ENCODE data around the gene NTNG1. TPM values are rescaled to one million over a fixed set of nuclear protein-coding genes. Genes with fewer than 3 reads are reported as not detected.

Gene NTNG1
- total and polyA plus RNA-seq, 8 donors = 5.7 to 28.0 (median 22.3) TPM

GRCh38 chr1:107172450-107173170, 31.8 kb downstream of the NTNG1 start:
- ATAC-seq (no peak), DNase-seq (peak in 2 of 4 donors; percentile 79 to 82)
- Histone ChIP-seq H3K36me3 (no peaks in the 10 kb centered on the region), H3K4me1 (no peaks in the 10 kb centered on the region), H3K4me3 (no peak overlapping the region), H3K27me3 (peaks cover 0 to 19% of the 10 kb centered on the region in 2 donors), H3K27ac (no peak overlapping the region), H3K9me3 (peaks cover 0 to 2% of the 10 kb centered on the region in 2 donors)
- TF ChIP-seq, protein P1, sequence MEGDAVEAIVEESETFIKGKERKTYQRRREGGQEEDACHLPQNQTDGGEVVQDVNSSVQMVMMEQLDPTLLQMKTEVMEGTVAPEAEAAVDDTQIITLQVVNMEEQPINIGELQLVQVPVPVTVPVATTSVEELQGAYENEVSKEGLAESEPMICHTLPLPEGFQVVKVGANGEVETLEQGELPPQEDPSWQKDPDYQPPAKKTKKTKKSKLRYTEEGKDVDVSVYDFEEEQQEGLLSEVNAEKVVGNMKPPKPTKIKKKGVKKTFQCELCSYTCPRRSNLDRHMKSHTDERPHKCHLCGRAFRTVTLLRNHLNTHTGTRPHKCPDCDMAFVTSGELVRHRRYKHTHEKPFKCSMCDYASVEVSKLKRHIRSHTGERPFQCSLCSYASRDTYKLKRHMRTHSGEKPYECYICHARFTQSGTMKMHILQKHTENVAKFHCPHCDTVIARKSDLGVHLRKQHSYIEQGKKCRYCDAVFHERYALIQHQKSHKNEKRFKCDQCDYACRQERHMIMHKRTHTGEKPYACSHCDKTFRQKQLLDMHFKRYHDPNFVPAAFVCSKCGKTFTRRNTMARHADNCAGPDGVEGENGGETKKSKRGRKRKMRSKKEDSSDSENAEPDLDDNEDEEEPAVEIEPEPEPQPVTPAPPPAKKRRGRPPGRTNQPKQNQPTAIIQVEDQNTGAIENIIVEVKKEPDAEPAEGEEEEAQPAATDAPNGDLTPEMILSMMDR (IDR thresholded peaks at IDR 0.05) = no peak
- intact Hi-C loops (cut with DNase I) = no loop called here

DNA sequence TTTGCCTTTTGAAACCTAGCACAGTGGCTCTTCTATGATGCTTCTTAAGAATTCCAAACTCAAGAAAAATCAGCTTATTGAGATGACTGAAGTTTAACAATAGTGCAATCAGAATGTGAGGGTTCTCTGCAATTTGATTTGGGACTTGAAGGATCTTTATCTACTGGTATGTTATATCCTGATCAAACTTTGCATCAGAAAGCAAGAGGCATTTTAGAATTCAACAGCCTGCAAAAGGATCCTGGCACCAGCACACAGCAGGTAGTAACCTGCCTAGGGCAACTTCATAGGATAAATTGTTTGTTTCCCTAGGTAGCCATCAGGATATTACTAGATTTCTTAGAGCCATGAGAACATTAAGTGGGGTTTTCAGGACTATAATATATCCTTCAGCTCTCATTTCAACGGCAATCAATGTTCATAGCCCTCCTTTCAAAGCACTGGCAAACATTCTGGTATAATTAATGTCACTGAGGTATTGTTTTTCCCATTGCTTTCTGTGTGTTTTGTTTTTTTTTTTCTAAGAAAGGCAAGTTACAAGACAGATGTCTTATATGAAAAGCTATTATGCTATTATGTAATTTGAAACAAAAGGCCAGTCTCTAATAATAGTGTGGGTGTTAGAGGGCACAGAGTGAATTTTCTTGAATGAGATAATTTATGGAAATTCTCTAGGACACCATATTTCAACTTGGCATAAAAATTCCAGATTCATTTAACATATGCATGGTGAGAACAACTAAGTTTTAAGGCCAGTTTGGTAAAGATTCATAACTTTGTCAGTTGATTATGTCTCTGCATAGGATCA, 34.5 kb downstream of the NTNG1 start:
- Histone ChIP-seq H3K9me3 (no peaks in the 10 kb centered on the region), H3K27me3 (peaks cover 0 to 31% of the 10 kb centered on the region in 2 donors), H3K4me1 (no peaks in the 10 kb centered on the region), H3K36me3 (no peaks in the 10 kb centered on the region), H3K4me3 (no peak overlapping the region), H3K27ac (no peak overlapping the region)
- intact Hi-C loops (cut with DNase I) = no loop called here
- TF ChIP-seq, protein P1 (IDR thresholded peaks at IDR 0.05) = no peak
- ATAC-seq (no peak), DNase-seq (no peak)

GRCh38 chr1:107181253-107181969, 40.6 kb downstream of the NTNG1 start:
- Histone ChIP-seq H3K27me3 (peaks cover 13 to 86% of the 10 kb centered on the region in 2 donors), H3K27ac (no peak overlapping the region), H3K4me1 (no peaks in the 10 kb centered on the region), H3K9me3 (no peaks in the 10 kb centered on the region), H3K36me3 (no peaks in the 10 kb centered on the region), H3K4me3 (no peak overlapping the region)
- intact Hi-C loops (cut with DNase I) = no loop called here
- DNase-seq = no peak
- peak; percentile 54 for ATAC-seq
- TF ChIP-seq, protein P1 (IDR thresholded peaks at IDR 0.05) = no peak

DNA sequence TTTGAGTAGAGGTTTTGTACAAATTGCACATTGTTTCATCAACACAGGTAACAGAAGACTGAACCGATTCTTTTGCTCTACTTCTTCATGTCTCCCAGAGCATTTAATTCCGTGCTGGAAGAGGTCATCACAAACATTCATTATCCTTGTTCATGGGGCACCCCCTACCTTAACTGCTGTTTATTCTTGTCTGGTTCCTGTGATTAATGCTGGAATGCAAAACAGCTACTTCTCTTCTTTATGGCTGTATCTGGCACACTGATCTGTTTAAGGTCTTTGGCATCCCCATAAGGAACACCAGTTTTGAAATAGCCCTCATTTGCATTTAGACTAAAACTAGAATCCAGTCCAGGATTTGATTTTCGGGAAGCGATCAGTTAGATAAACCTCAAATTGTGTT, 42.2 kb downstream of the NTNG1 start:
- no peaks in the 10 kb centered on the region for H3K4me1 ChIP-seq
- H3K36me3 ChIP-seq = no peaks in the 10 kb centered on the region
- DNase-seq (no peak), ATAC-seq (no peak)
- H3K4me3 ChIP-seq = no peak overlapping the region
- no peak overlapping the region for H3K27ac ChIP-seq
- H3K27me3 ChIP-seq = peaks cover 13 to 80% of the 10 kb centered on the region in 2 donors
- TF ChIP-seq, protein P1 (IDR thresholded peaks at IDR 0.05) = no peak
- H3K9me3 ChIP-seq = no peaks in the 10 kb centered on the region
- intact Hi-C loops (cut with DNase I) = no loop called here

DNA sequence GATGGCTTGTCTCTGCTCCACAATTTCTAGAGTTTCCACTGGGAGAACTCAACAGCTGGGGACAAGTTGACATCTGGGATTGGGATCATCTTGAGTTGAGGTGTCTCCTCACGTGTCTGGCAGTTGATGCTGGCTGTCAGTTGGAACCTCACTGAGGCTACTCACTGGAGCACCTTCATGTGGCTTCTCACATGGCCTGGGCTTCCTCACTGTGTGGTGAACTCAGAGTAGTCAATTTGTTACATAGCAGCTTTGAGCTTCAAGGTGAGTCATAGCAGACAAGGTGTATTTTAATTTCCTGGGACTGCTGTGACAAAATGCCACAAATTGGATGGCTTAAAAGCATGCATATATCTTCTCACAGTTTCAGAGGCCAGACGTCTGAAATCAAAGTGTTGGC, 44.0 kb downstream of the NTNG1 start:
- no peak for DNase-seq
- Histone ChIP-seq H3K27ac (no peak overlapping the region), H3K27me3 (peaks cover 13 to 76% of the 10 kb centered on the region in 2 donors), H3K36me3 (no peaks in the 10 kb centered on the region), H3K4me1 (no peaks in the 10 kb centered on the region), H3K4me3 (no peak overlapping the region), H3K9me3 (no peaks in the 10 kb centered on the region)
- ATAC-seq = no peak
- TF ChIP-seq, protein P1 (IDR thresholded peaks at IDR 0.05) = no peak
- intact Hi-C loops (cut with DNase I) = no loop called here
